H1 (cell line): ENCODE results near the gene RALGAPA2. TPM values are rescaled to one million over a fixed set of nuclear protein-coding genes. Genes with fewer than 3 reads are reported as not detected.

ENCODE experiments used
- CTCF ChIA-PET: fragments of 300-600 bp; sonication (Branson Sonifier 250); formaldehyde crosslinking; loops from one replicate; lab custom pipeline; 2021; ENCODE audit not compliant: partially characterized antibody; lab: Charles Lee
- POLR2A ChIA-PET: fragments of 300-600 bp; sonication (Branson Sonifier 250); formaldehyde crosslinking; loops from one replicate; lab custom pipeline; 2021; ENCODE audit warnings: inconsistent platforms; ENCODE audit not compliant: partially characterized antibody; lab: Charles Lee
- DNase-seq, 2 experiments: peaks; one replicate each; pipeline versions ENCODE4 v3.0.0 to v3.0.0-alpha.2; 2010 to 2022; ENCODE audit warnings: low spot score in 2 of 2, low read depth in 1 of 2, mixed read lengths in 1 of 2
- FAIRE-seq: peaks from 2 replicates; lab custom pipeline; 2011; peaks lifted over from hg19 to GRCh38; lab: Jason Lieb, UNC
- H2AFZ ChIP-seq: 2 replicates; pipeline ENCODE4 v1.8.1; 2012; ENCODE audit warnings: low read length, inconsistent platforms
- H2AK5ac ChIP-seq: 2 replicates; pipeline ENCODE4 v1.6.1; 2013; ENCODE audit warnings: low read depth, low read length
- H2BK120ac ChIP-seq: replicated peaks from 2 replicates; pipeline ENCODE3; 2013; ENCODE audit warnings: low read depth, low read length, inconsistent platforms
- H2BK12ac ChIP-seq: 2 replicates; pipeline ENCODE4 v1.6.1; 2013; ENCODE audit warnings: low read depth, low read length
- H2BK15ac ChIP-seq: 2 replicates; pipeline ENCODE4 v1.6.1; 2013; ENCODE audit warnings: low read length
- H2BK20ac ChIP-seq: 2 replicates; pipeline ENCODE4 v1.6.1; 2013; ENCODE audit warnings: low read length
- H2BK5ac ChIP-seq: 2 replicates; pipeline ENCODE4 v1.6.1; 2013; ENCODE audit warnings: low read depth, low read length
- H3K14ac ChIP-seq: 2 replicates; pipeline ENCODE4 v1.6.1; 2013; ENCODE audit warnings: inconsistent platforms; ENCODE audit not compliant: insufficient read length
- H3K18ac ChIP-seq: 2 replicates; pipeline ENCODE4 v1.6.1; 2013; ENCODE audit warnings: low read length; ENCODE audit errors: extremely low read depth
- H3K23ac ChIP-seq: 2 replicates; pipeline ENCODE4 v1.6.1; 2013; ENCODE audit warnings: inconsistent platforms; ENCODE audit not compliant: insufficient read length
- H3K23me2 ChIP-seq: 2 replicates; pipeline ENCODE4 v1.6.1; 2013; ENCODE audit warnings: low read depth, low read length
- H3K27ac ChIP-seq: 2 replicates; pipeline ENCODE4 v1.6.1; 2011; ENCODE audit warnings: low read depth, low read length, inconsistent platforms
- H3K27me3 ChIP-seq, 4 experiments: replicated peaks in 1 of 4; 1 replicate in 1 of 4; 2 replicates in 3 of 4; pipeline versions ENCODE4 v1.6.1 to v1.8.1; 2011 to 2013; ENCODE audit warnings: low read length in 3 of 4, mild to moderate bottlenecking in 3 of 4, inconsistent platforms in 2 of 4, mixed read lengths in 2 of 4, moderate library complexity in 1 of 4; ENCODE audit not compliant: control insufficient read depth in 3 of 4, insufficient read depth in 3 of 4; ENCODE audit errors: extremely low read depth in 1 of 4
- H3K36me3 ChIP-seq, 4 experiments: 2 replicates each; pipeline versions ENCODE4 v1.6.1 to v1.8.1; 2011 to 2013; ENCODE audit warnings: mild to moderate bottlenecking in 4 of 4, low read length in 3 of 4, moderate library complexity in 2 of 4, control low read depth in 1 of 4, inconsistent platforms in 1 of 4; ENCODE audit not compliant: insufficient read depth in 4 of 4, control insufficient read depth in 2 of 4
- H3K4ac ChIP-seq: replicated peaks from 2 replicates; pipeline ENCODE3; 2013; ENCODE audit warnings: low read length, low read depth, mixed read lengths, inconsistent platforms; ENCODE audit not compliant: insufficient read length
- H3K4me1 ChIP-seq, 4 experiments: replicated peaks in 1 of 4; 1 replicate in 1 of 4; 2 replicates in 3 of 4; pipeline versions ENCODE4 v1.6.1 to v1.8.1; 2011 to 2013; ENCODE audit warnings: low read length in 3 of 4, inconsistent platforms in 2 of 4, mixed read lengths in 1 of 4; ENCODE audit not compliant: insufficient read depth in 4 of 4, control insufficient read depth in 3 of 4
- H3K4me2 ChIP-seq, 2 experiments: 2 replicates each; pipeline versions ENCODE4 v1.6.1 to v1.8.1; 2011 to 2013; ENCODE audit warnings: low read depth in 2 of 2, low read length in 2 of 2, control low read depth in 1 of 2, inconsistent platforms in 1 of 2, mild to moderate bottlenecking in 1 of 2; ENCODE audit not compliant: insufficient read depth in 1 of 2
- H3K4me3 ChIP-seq, 4 experiments: fragments of 200-600, 300-600 bp in 1 of 4; sonication (generic), shearing (Covaris generic), sonication (Bioruptor Twin) in 1 of 4; 2 replicates each; pipeline versions ENCODE4 v1.5.1 to v1.8.1; 2011 to 2016; ENCODE audit warnings: low read length in 4 of 4, low read depth in 3 of 4, control low read depth in 2 of 4, inconsistent platforms in 2 of 4, mild to moderate bottlenecking in 2 of 4, mixed read lengths in 1 of 4, moderate library complexity in 1 of 4; ENCODE audit not compliant: insufficient read depth in 2 of 4; ENCODE audit errors: extremely low read depth in 1 of 4
- H3K56ac ChIP-seq: replicated peaks from 2 replicates; pipeline ENCODE3; 2013; ENCODE audit warnings: low read depth, mild to moderate bottlenecking, mixed read lengths, low read length, inconsistent platforms; ENCODE audit not compliant: insufficient read length
- H3K79me1 ChIP-seq: 2 replicates; pipeline ENCODE4 v1.6.1; 2013; ENCODE audit warnings: low read depth, low read length, control low read depth
- H3K79me2 ChIP-seq, 2 experiments: 2 replicates each; pipeline versions ENCODE4 v1.6.1 to v1.8.1; 2012 to 2013; ENCODE audit warnings: low read length in 2 of 2, mild to moderate bottlenecking in 2 of 2, inconsistent platforms in 1 of 2; ENCODE audit not compliant: insufficient read depth in 2 of 2, control insufficient read depth in 1 of 2
- H3K9ac ChIP-seq, 4 experiments: replicated peaks in 1 of 4; 1 replicate in 1 of 4; 2 replicates in 3 of 4; pipeline versions ENCODE4 v1.6.1 to v1.8.1; 2011 to 2013; ENCODE audit warnings: low read depth in 3 of 4, low read length in 3 of 4, control low read depth in 2 of 4, mild to moderate bottlenecking in 2 of 4, moderate library complexity in 2 of 4, inconsistent platforms in 1 of 4; ENCODE audit errors: extremely low read depth in 1 of 4
- H3K9me3 ChIP-seq, 2 experiments: 2 replicates each; pipeline versions ENCODE4 v1.6.1 to v1.8.1; 2012 to 2013; ENCODE audit warnings: mild to moderate bottlenecking in 2 of 2, moderate library complexity in 2 of 2, control low read depth in 1 of 2, inconsistent platforms in 1 of 2, low read depth in 1 of 2, low read length in 1 of 2, mixed read lengths in 1 of 2; ENCODE audit not compliant: insufficient read depth in 2 of 2
- H4K20me1 ChIP-seq, 2 experiments: replicated peaks in 1 of 2; 2 replicates each; pipeline versions ENCODE3 to v1.8.1; 2011 to 2013; ENCODE audit warnings: inconsistent platforms in 2 of 2, low read length in 2 of 2, mild to moderate bottlenecking in 1 of 2; ENCODE audit not compliant: insufficient read depth in 2 of 2, control insufficient read depth in 1 of 2
- H4K5ac ChIP-seq: 2 replicates; pipeline ENCODE4 v1.6.1; 2013; ENCODE audit warnings: low read length, low read depth, mixed read lengths, inconsistent platforms; ENCODE audit not compliant: insufficient read length
- H4K8ac ChIP-seq: 2 replicates; pipeline ENCODE4 v1.8.0; 2013; ENCODE audit warnings: mild to moderate bottlenecking, moderate library complexity, low read length, inconsistent platforms; ENCODE audit not compliant: insufficient read depth; ENCODE audit errors: extremely low read depth
- H4K91ac ChIP-seq: replicated peaks from 2 replicates; pipeline ENCODE3; 2013; ENCODE audit warnings: low read length, mixed read lengths, inconsistent platforms; ENCODE audit not compliant: insufficient read length
- CTBP2 ChIP-seq: IDR thresholded peaks from 2 replicates; pipeline ENCODE4 v1.7.0; 2011; ENCODE audit warnings: borderline replicate concordance, mild to moderate bottlenecking, moderate library complexity, mixed read lengths, low read length; ENCODE audit not compliant: insufficient read depth, insufficient read length
- HDAC2 ChIP-seq, 2 experiments: fragments of 300-600 bp in 1 of 2; sonication (generic) in 1 of 2; IDR thresholded peaks; 2 replicates each; pipeline ENCODE4 v1.6.1; 2011 to 2012; ENCODE audit warnings: low read depth in 2 of 2, low read length in 2 of 2, mild to moderate bottlenecking in 2 of 2, moderate library complexity in 2 of 2, borderline replicate concordance in 1 of 2, inconsistent platforms in 1 of 2
- HDAC6 ChIP-seq: IDR thresholded peaks from one replicate; pipeline ENCODE4 v1.7.1; 2012; ENCODE audit warnings: low read depth, mild to moderate bottlenecking, inconsistent platforms, low read length, moderate library complexity
- MAFK ChIP-seq: IDR thresholded peaks from 2 replicates; pipeline ENCODE4 v1.6.1; 2012; ENCODE audit warnings: low read depth, mild to moderate bottlenecking, improper control_type of control experiment, low read length
- RAD21 ChIP-seq, 2 experiments: IDR thresholded peaks in 1 of 2; conservative IDR thresholded peaks in 1 of 2; 2 replicates each; pipeline ENCODE4 v1.6.1; 2011; ENCODE audit warnings: low read depth in 2 of 2, low read length in 2 of 2, improper control_type of control experiment in 1 of 2, inconsistent platforms in 1 of 2, mild to moderate bottlenecking in 1 of 2, moderate library complexity in 1 of 2
- SP4 ChIP-seq: IDR thresholded peaks from 2 replicates; pipeline ENCODE4 v1.6.1; 2012; ENCODE audit warnings: low read length, inconsistent platforms
- SRF ChIP-seq: IDR thresholded peaks from 2 replicates; pipeline ENCODE4 v1.6.1; 2011; ENCODE audit warnings: mild to moderate bottlenecking, low read depth, low read length, moderate library complexity
- ZNF274 ChIP-seq: IDR thresholded peaks from 2 replicates; pipeline ENCODE4 v1.7.0; 2012; ENCODE audit warnings: low read length, borderline replicate concordance; ENCODE audit errors: extremely low read depth
- polyA plus RNA-seq, 7 experiments: library from polyadenylated mRNA; depleted of rRNA in 3 of 7; stranded (reverse) in 5 of 7; unstranded in 2 of 7; fragments of >200 nt in 5 of 7; fragments of 200-250 nt in 2 of 7; gene quantifications; 1 replicate in 5 of 7; 2 replicates in 1 of 7; 4 replicates in 1 of 7; pipeline versions ENCODE4 v1.2.1 to v1.2.3, GENCODE V29; 2011 to 2013; ENCODE audit warnings: missing spikeins in 2 of 7, mixed read lengths in 2 of 7
- total RNA-seq: library from RNA; stranded (reverse); fragmentation: NEBNext Ultra II Directional; extraction: Animal tissue kit (Norgen Biotek cat#: 25700); gene quantifications from 2 replicates; pipeline ENCODE4 v1.2.1, GENCODE V29; 2021
- TF ChIP-seq, protein P1 (sequence below): IDR thresholded peaks from 2 replicates; pipeline ENCODE4 v1.6.1; 2011; ENCODE audit warnings: low read length, improper control_type of control experiment

Gene RALGAPA2
- total and polyA plus RNA-seq, 2 of the 8 experiments (the other 6 are each of a cell fraction or from before 2014, with no cell fraction given): 5.1 to 25.5 TPM

- H3K18ac ChIP-seq: no peak overlapping the region
- H2AK5ac ChIP-seq: no peak overlapping the region
- H3K79me1 ChIP-seq: no peaks in the 10 kb centered on the region
- H3K23ac ChIP-seq: no peak overlapping the region
- no peak overlapping the region for H2BK120ac ChIP-seq
- no peak overlapping the region for H3K56ac ChIP-seq
- no peak overlapping the region for H3K4ac ChIP-seq
- H3K36me3 ChIP-seq: no peaks in the 10 kb centered on the region
- no peak overlapping the region for H2BK20ac ChIP-seq
- H3K27me3 ChIP-seq: no peaks in the 10 kb centered on the region
- H4K8ac ChIP-seq: no peak overlapping the region
- POLR2A ChIA-PET: interaction anchor here (0.7 kb wide), 1 partner anchor 192 kb away, joined by 3 read pairs; no protein-coding TSS in a partner anchor
- H4K20me1 ChIP-seq: no peaks in the 10 kb centered on the region
- H2BK5ac ChIP-seq: no peak overlapping the region
- H3K9me3 ChIP-seq: no peaks in the 10 kb centered on the region
- no peak overlapping the region for H2AFZ ChIP-seq
- H4K5ac ChIP-seq: no peak overlapping the region
- H3K27ac ChIP-seq: no peak overlapping the region
- H3K14ac ChIP-seq: no peak overlapping the region
- H4K91ac ChIP-seq: no peak overlapping the region
- H2BK15ac ChIP-seq: no peak overlapping the region
- no peaks in the 10 kb centered on the region; the same call in 1 of the 2 replicates for H3K23me2 ChIP-seq
- DNase-seq (no peak), FAIRE-seq (no peak)
- H2BK12ac ChIP-seq: no peak overlapping the region
- TF ChIP-seq HDAC6: no peak
- no peak for TF ChIP-seq SRF
- no peak for TF ChIP-seq SP4
- TF ChIP-seq CTBP2: no peak
- TF ChIP-seq, protein P1, sequence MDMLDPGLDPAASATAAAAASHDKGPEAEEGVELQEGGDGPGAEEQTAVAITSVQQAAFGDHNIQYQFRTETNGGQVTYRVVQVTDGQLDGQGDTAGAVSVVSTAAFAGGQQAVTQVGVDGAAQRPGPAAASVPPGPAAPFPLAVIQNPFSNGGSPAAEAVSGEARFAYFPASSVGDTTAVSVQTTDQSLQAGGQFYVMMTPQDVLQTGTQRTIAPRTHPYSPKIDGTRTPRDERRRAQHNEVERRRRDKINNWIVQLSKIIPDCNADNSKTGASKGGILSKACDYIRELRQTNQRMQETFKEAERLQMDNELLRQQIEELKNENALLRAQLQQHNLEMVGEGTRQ: no peak
- no peak for TF ChIP-seq ZNF274
- no peak for TF ChIP-seq RAD21 (IDR thresholded peaks at IDR 0.05 in 1 of 2, conservative IDR thresholded peaks at IDR 0.05 in 1 of 2; ENCODE audit: low read depth in 2 of 2, low read length in 2 of 2)
- no peak for TF ChIP-seq MAFK
- TF ChIP-seq HDAC2 (IDR thresholded peaks at IDR 0.05; ENCODE audit: borderline replicate concordance in 1 of 2, low read depth in 2 of 2, low read length in 2 of 2): no peak
- TF ChIP-seq, all 59 proteins: peak for 0
- Histone ChIP-seq H3K79me2 (no peaks in the 10 kb centered on the region), H3K9ac (no peak overlapping the region), H3K4me1 (peaks cover 0 to 7% (median 1%) of the 10 kb centered on the region in 4 experiments; a peak in 1 of 7 replicates), H3K4me3 (no peak overlapping the region), H3K4me2 (no peak overlapping the region)
- CTCF ChIA-PET: interaction anchor here (0.6 to 2.5 kb wide), 8 partner anchors 26 to 812 kb away, joined by 3 to 8 read pairs (median 3); no protein-coding TSS in a partner anchor
These were observed 150.6 kb downstream of the RALGAPA2 start for GRCh38 chr20:20561841-20562240.
